ENCODE measurements around the gene ARHGAP18.

- TF ChIP-seq, protein P1, sequence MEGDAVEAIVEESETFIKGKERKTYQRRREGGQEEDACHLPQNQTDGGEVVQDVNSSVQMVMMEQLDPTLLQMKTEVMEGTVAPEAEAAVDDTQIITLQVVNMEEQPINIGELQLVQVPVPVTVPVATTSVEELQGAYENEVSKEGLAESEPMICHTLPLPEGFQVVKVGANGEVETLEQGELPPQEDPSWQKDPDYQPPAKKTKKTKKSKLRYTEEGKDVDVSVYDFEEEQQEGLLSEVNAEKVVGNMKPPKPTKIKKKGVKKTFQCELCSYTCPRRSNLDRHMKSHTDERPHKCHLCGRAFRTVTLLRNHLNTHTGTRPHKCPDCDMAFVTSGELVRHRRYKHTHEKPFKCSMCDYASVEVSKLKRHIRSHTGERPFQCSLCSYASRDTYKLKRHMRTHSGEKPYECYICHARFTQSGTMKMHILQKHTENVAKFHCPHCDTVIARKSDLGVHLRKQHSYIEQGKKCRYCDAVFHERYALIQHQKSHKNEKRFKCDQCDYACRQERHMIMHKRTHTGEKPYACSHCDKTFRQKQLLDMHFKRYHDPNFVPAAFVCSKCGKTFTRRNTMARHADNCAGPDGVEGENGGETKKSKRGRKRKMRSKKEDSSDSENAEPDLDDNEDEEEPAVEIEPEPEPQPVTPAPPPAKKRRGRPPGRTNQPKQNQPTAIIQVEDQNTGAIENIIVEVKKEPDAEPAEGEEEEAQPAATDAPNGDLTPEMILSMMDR (conservative IDR thresholded peaks at IDR 0.05; ENCODE audit: low read length): no peak
- TF ChIP-seq EZH2phosphoT487 (IDR thresholded peaks at IDR 0.05; ENCODE audit: borderline replicate concordance): no peak
These were observed 2.0 kb downstream of the ARHGAP18 start for GRCh38 chr6:129707882-129708495.
